Body of pancreas (tissue), 4 donors: ENCODE measurements around the gene CRACR2B. TPM values are rescaled to one million over a fixed set of nuclear protein-coding genes. Genes with fewer than 3 reads are reported as not detected.

Experiments used
- ATAC-seq: fragments of 150-250 bp; one replicate; pipeline ENCODE4 v1.9.1; 2016
- DNase-seq, 4 donors: peaks; one replicate each; pipeline ENCODE4 v3.0.0-alpha.2; 2019
- H3K27ac ChIP-seq, 4 donors: fragments of 200-600 bp; sonication (generic); 1 replicate in 3 of 4; 2 replicates in 1 of 4; pipeline versions ENCODE4 v1.5.1 to v1.6.1; 2016 to 2019; ENCODE audit warnings: mild to moderate bottlenecking in 1 of 4, mixed read lengths in 1 of 4, moderate library complexity in 1 of 4
- H3K27me3 ChIP-seq, 2 donors: fragments of 200-600 bp; sonication (generic); one replicate each; pipeline ENCODE4 v1.6.0; 2016; ENCODE audit warnings: mild to moderate bottlenecking in 1 of 2
- H3K36me3 ChIP-seq, 2 donors: fragments of 200-600 bp; sonication (generic); replicated peaks in 1 of 2; 2 replicates each; pipeline ENCODE4 v1.5.1; 2016; ENCODE audit warnings: low read depth in 2 of 2; ENCODE audit not compliant: insufficient read depth in 1 of 2
- H3K4me1 ChIP-seq: fragments of 200-600 bp; sonication (generic); one replicate; pipeline ENCODE4 v1.6.0; 2016
- H3K4me3 ChIP-seq, 2 donors: fragments of 200-600 bp; sonication (generic); 1 replicate in 1 of 2; 2 replicates in 1 of 2; pipeline ENCODE4 v1.5.1; 2016 to 2019
- H3K9me3 ChIP-seq, 3 donors: fragments of 200-600 bp; sonication (generic); 1 replicate in 2 of 3; 2 replicates in 1 of 3; pipeline ENCODE4 v1.5.1; 2016
- CTCF ChIP-seq, 7 experiments: fragments of 450-650 bp in 4 of 7; fragments of 200-600 bp in 3 of 7; sonication (generic) in 3 of 7; IDR thresholded peaks; one replicate each; pipeline ENCODE4 v1.5.1; 2016 to 2019; ENCODE audit warnings: antibody characterized with exemption in 7 of 7
- POLR2A ChIP-seq, 3 donors: fragments of 450-650 bp; IDR thresholded peaks; one replicate each; pipeline ENCODE4 v1.6.1; 2016; ENCODE audit warnings: antibody characterized with exemption in 3 of 3, mild to moderate bottlenecking in 2 of 3
- WGBS, 2 donors: methylation state at CpG; one replicate each; pipeline ENCODE4 v1.1.5; 2017; 5-methylcytosine and 5-hydroxymethylcytosine counted together
- intact Hi-C: fragments of 100-400 bp; cut with DNase I; formaldehyde crosslinking; loops from one replicate; pipeline ENCODE4 v1.15.1; 2023
- total RNA-seq, 2 donors: library from RNA; depleted of rRNA; stranded (reverse); fragments of >200 nt; gene quantifications; one replicate each; pipeline ENCODE4 v1.1.0, GENCODE V29; 2016

CRACR2B gene
- total RNA-seq, 2 donors from 2014 or later, result 134 to 368 TPM

DNA sequence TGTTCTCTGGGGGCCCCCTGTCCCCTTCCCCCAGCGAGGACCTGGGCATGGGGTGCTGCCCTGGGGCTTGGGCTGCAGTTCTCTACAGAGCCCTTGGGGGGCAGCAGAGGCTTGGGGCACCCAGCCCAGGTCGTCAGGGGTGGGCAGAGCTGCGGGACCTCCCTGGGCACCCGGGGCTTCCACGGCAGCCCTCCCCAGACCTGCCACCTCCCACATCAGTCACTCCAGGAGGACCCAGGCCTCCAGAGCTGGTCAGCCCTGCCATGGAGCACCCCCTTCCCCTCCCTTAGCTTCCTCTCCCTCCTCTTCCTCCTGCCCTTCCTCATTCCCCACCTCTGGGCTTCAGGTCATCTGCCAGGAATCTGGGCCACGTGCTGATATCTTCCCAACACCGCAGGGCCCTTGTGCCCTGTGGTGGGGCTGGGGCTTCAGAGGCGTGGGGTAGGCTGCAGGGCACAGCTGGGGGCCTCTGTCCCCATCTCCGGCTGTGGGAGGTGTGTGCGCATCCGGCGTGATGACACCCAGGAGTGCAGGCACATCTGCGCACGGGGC is 20.7 kb downstream of the CRACR2B start:
- 0 to 33% methylated on average over 2 to 14 of the region's 14 CpGs for WGBS, 2 donors
- Histone ChIP-seq H3K27ac (no peak overlapping the region), H3K4me3 (no peak overlapping the region), H3K4me1 (peaks cover 56% of the 10 kb centered on the region), H3K27me3 (peaks cover 0 to 6% of the 10 kb centered on the region in 2 donors), H3K9me3 (no peaks in the 10 kb centered on the region), H3K36me3 (no peaks in the 10 kb centered on the region)
- TF ChIP-seq CTCF (IDR thresholded peaks at IDR 0.05) (peak; percentile 80 to 97 (median 87)), POLR2A (IDR thresholded peaks at IDR 0.05) (no peak)
- ATAC-seq, result peak; percentile 15
- intact Hi-C loops, result loop anchor here (2.0 to 5.0 kb wide), 2 partner anchors 74 to 204 kb away; no protein-coding TSS in a partner anchor
- DNase-seq, result peak in 3 of 4 donors; percentile 60 to 64 (median 64)

DNA sequence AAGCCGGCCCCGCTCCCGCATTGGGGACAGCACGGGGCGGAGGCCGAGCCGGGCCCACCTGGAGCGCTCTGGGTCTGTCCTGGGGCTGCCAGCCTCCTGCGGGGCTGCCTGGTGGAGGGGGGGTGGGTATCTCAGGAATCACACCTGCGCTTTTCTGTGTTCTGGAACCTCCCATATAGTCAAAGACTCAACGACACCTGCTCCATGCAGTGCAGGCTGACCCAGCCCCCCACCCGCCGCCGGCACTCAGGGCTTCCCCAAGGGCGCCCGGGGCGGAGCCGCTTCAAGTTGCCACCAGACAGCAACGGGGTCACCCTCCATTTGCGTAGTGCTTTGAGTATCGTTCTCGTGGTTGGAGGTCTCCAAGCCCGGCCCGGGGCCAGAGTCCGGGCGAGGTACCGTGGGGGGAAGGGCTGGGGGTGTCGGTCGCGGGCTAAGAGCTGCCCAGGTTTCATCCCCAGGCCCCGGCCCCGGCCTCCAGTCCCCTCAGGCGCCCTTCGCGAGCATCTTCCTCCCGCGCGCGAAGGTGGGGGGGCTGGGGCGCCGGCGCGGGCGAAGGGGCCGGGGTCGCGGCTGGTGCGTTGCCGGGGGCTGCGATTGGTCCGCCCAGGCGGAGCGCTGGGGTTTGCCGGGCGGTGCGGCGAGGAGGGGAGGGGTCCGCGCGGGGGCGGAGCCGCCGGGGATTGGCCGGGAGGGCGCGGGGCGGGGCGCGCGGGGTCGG is 21.5 kb downstream of the CRACR2B start:
- WGBS, 2 donors, result 6 to 53% methylated on average over 3 to 49 of the region's 71 CpGs
- Histone ChIP-seq H3K9me3 (no peaks in the 10 kb centered on the region), H3K4me3 (no peak overlapping the region), H3K36me3 (no peaks in the 10 kb centered on the region), H3K4me1 (peaks cover 48% of the 10 kb centered on the region), H3K27me3 (peaks cover 0 to 6% of the 10 kb centered on the region in 2 donors), H3K27ac (no peak overlapping the region)
- intact Hi-C loops, result loop anchor here (2.0 to 5.0 kb wide), 2 partner anchors 73 to 204 kb away; no protein-coding TSS in a partner anchor
- DNase-seq, result no peak
- TF ChIP-seq POLR2A (IDR thresholded peaks at IDR 0.05) (no peak), CTCF (IDR thresholded peaks at IDR 0.05) (no peak)
- ATAC-seq, result no peak

DNA sequence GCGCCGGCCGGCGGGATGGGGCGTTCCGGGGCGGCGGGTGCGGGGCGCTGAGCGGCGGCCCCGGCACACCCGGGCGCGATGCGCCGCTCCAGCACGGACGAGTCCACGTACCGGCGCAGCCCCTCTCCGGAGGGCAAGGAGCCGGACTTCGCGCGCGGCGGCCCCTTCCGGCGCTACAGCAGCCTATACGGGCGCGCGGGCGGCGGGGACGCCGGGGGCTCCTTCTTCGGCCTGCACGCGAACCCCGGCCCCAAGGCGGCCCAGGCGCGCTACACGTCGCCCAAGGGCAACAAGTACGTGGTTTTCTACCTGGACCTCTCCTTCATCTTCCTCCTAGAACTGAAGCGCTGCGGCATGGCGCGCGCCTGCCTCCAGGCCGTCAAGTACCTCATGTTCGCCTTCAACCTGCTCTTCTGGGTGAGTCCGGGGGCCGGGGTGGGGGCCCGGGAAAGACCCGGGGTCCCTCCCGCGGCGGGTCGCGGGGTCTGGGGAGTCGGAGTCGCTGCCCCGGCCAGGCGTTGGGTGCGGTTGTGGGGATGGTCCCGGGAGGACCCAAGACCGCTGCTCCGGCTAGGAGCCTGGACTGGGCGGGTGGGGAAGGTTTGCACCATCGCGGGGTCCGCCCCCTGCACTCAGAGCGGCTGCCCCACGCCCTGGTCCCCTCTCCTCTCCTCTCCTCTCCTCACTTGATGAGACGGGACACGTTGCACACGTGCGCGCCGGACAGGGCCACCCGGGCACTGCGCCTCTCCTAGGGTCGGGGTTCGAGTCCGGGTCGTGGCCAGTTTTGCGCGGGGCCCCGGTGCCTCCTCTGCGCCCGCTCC is 22.4 kb downstream of the CRACR2B start:
- Histone ChIP-seq H3K4me3 (no peak overlapping the region), H3K9me3 (no peaks in the 10 kb centered on the region), H3K36me3 (no peaks in the 10 kb centered on the region), H3K27ac (no peak overlapping the region), H3K4me1 (peaks cover 40% of the 10 kb centered on the region), H3K27me3 (peaks cover 0 to 6% of the 10 kb centered on the region in 2 donors)
- DNase-seq, result no peak
- no peak for ATAC-seq
- TF ChIP-seq CTCF (IDR thresholded peaks at IDR 0.05) (no peak), POLR2A (IDR thresholded peaks at IDR 0.05) (no peak)
- intact Hi-C loops, result loop anchor here (2.0 to 5.0 kb wide), 2 partner anchors 72 to 203 kb away; no protein-coding TSS in a partner anchor
- WGBS, 2 donors, result 39 to 65% methylated on average over 13 to 61 of the region's 97 CpGs

DNA sequence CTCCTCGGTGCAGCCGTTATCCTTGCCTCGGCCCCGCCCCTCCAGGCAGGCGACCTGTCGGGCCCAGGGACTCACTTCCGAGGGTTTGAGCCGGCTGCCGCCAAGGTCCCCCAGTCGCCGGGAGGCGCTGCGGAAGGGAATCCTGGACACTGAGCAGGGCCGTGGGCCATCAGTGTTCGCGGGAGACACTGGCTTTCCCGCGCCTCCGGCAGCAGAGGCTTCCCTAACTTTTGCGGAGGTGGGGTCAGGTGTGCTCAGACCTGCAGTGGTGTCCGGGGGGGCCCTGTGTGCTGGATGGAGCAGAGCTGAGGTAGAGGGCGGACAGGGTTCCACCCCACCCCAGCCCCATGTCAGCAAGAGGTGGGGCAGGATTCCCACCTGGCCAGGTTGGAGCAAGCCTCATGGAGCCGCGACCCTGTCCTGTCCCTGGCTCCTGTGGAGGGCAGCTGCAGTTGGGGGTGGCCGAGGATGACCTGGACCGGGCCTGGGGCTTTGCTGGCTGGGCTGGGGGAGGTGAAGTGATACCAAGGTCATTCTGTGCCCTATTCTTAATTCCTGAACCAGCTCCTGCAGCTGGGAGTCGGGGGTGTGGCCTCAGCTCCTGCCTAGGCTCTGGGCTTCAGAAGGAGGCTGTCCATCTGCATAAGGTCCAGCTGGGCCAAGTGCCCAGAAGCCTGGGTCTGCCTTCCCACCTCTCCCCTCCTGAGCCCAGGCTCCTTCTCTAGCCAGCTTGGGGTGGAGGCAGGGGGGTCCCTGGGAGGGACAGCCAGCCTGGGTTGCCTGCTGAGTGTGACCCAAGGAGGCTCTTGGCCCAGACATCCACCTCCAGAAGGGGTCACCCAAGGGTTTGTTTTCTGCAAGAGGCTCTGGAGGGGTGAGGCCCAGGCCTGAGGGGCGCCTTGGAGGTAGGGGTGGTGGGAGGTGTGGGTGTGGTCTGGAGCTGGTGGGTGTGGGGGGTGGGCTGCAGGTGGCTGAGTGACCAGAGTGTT is 23.4 kb downstream of the CRACR2B start:
- ATAC-seq (no peak), DNase-seq (no peak)
- 86 to 100% methylated on average over 3 to 22 of the region's 28 CpGs for WGBS, 2 donors
- peaks cover 0 to 6% of the 10 kb centered on the region in 2 donors for H3K27me3 ChIP-seq
- H3K36me3 ChIP-seq, result no peaks in the 10 kb centered on the region
- no peaks in the 10 kb centered on the region for H3K9me3 ChIP-seq
- H3K4me3 ChIP-seq, result no peak overlapping the region
- H3K27ac ChIP-seq, result no peak overlapping the region
- TF ChIP-seq CTCF (IDR thresholded peaks at IDR 0.05) (no peak), POLR2A (IDR thresholded peaks at IDR 0.05) (no peak)
- H3K4me1 ChIP-seq, result peaks cover 31% of the 10 kb centered on the region
- intact Hi-C loops, result no loop called here
